ENCODE results near the gene PRPSAP1.
"Not testable (repeated sequence)": the region's sequence is repeated elsewhere in the genome, so short reads cannot be mapped to it uniquely, and the experiment has no call there.

Gene PRPSAP1

GRCh38 chr17:76366247-76366646 lies 12.5 kb upstream of the PRPSAP1 start:
- H3K4me2 ChIP-seq, result no peak overlapping the region
- H4K20me1 ChIP-seq, result no peaks in the 10 kb centered on the region
- no peak overlapping the region for H3K4me3 ChIP-seq
- H3K4me1 ChIP-seq, result peaks cover 0 to 31% (median 27%) of the 10 kb centered on the region in 10 experiments; a peak in 18 of 20 replicates
- H3K9ac ChIP-seq, result no peak overlapping the region
- H3K36me3 ChIP-seq, result no peaks in the 10 kb centered on the region
- no peaks in the 10 kb centered on the region for H3K27me3 ChIP-seq
- TF ChIP-seq Cebpa-rat (IDR thresholded peaks at IDR 0.05), result no peak
- H3K9me3 ChIP-seq (replicated peaks in 1 of 11), result no peaks in the 10 kb centered on the region
- no peak overlapping the region for H3K27ac ChIP-seq

- no peak for TF ChIP-seq Cebpa-rat (IDR thresholded peaks at IDR 0.05)
- H4K20me1 ChIP-seq, result no peaks in the 10 kb centered on the region
- no peak overlapping the region for H3K9ac ChIP-seq
- H3K27me3 ChIP-seq, result no peaks in the 10 kb centered on the region
- no peaks in the 10 kb centered on the region for H3K36me3 ChIP-seq
- no peak overlapping the region for H3K27ac ChIP-seq
- no peaks in the 10 kb centered on the region for H3K9me3 ChIP-seq (replicated peaks in 1 of 11)
- H3K4me3 ChIP-seq, result no peak overlapping the region
- H3K4me1 ChIP-seq, result peaks cover 0 to 25% (median 23%) of the 10 kb centered on the region in 10 experiments; a peak in 18 of 20 replicates
- no peak overlapping the region for H3K4me2 ChIP-seq
Observed at GRCh38 chr17:76365256-76365903, 11.7 kb upstream of the PRPSAP1 start.

GRCh38 chr17:76363107-76363842 lies 9.6 kb upstream of the PRPSAP1 start:
- H3K9me3 ChIP-seq (replicated peaks in 1 of 11), result no peaks in the 10 kb centered on the region
- no peak overlapping the region for H3K27ac ChIP-seq
- H3K9ac ChIP-seq, result no peak overlapping the region

GRCh38 chr17:76360461-76360860 lies 6.7 kb upstream of the PRPSAP1 start:
- Histone ChIP-seq H3K9ac (no peak overlapping the region), H3K4me3 (no peak overlapping the region), H3K4me1 (peaks cover 0 to 6% (median 0%) of the 10 kb centered on the region in 10 experiments; a peak in 1 of 20 replicates), H3K4me2 (no peak overlapping the region), H3K27me3 (no peaks in the 10 kb centered on the region), H3K27ac (no peak overlapping the region), H3K9me3 (replicated peaks in 1 of 11) (no peaks in the 10 kb centered on the region), H4K20me1 (no peaks in the 10 kb centered on the region), H3K36me3 (no peaks in the 10 kb centered on the region)
- TF ChIP-seq Cebpa-rat (IDR thresholded peaks at IDR 0.05), result no peak

More at GRCh38 chr17:76363107-76363842, 9.6 kb upstream of the PRPSAP1 start:
- Histone ChIP-seq H4K20me1 (no peaks in the 10 kb centered on the region), H3K4me3 (no peak overlapping the region), H3K4me1 (peaks cover 0 to 6% (median 2%) of the 10 kb centered on the region in 10 experiments; a peak in 17 of 20 replicates), H3K4me2 (peak overlapping the region in 1 of 11 experiments; percentile 6; a peak in 1 of 22 replicates), H3K27me3 (no peaks in the 10 kb centered on the region), H3K36me3 (no peaks in the 10 kb centered on the region)
- TF ChIP-seq Cebpa-rat (IDR thresholded peaks at IDR 0.05), result no peak

GRCh38 chr17:76359776-76360175 lies 6.1 kb upstream of the PRPSAP1 start:
- H3K9ac ChIP-seq; H3K4me3 ChIP-seq; H3K36me3 ChIP-seq; H4K20me1 ChIP-seq; H3K4me2 ChIP-seq; H3K9me3 ChIP-seq (replicated peaks in 1 of 11); H3K27ac ChIP-seq; H3K27me3 ChIP-seq: not testable (repeated sequence)
- H3K4me1 ChIP-seq, result peaks cover 3 to 12% (median 5%) of the 10 kb centered on the region in 10 experiments

- no peak overlapping the region for H3K9ac ChIP-seq
- H3K4me1 ChIP-seq, result peaks cover 7 to 16% (median 9%) of the 10 kb centered on the region in 10 experiments
- H3K36me3 ChIP-seq, result no peaks in the 10 kb centered on the region
- no peak for TF ChIP-seq Cebpa-rat (IDR thresholded peaks at IDR 0.05)
- H3K4me2 ChIP-seq, result no peak overlapping the region
- no peaks in the 10 kb centered on the region for H3K27me3 ChIP-seq
- H3K9me3 ChIP-seq (replicated peaks in 1 of 11), result no peaks in the 10 kb centered on the region
- H3K4me3 ChIP-seq, result no peak overlapping the region
- H4K20me1 ChIP-seq, result no peaks in the 10 kb centered on the region
- no peak overlapping the region for H3K27ac ChIP-seq
Observed at GRCh38 chr17:76359375-76359774, 5.7 kb upstream of the PRPSAP1 start.

- H4K20me1 ChIP-seq, result peaks cover 0 to 5% (median 0%) of the 10 kb centered on the region in 11 experiments; a peak in 3 of 22 replicates
- peaks cover 10 to 16% (median 14%) of the 10 kb centered on the region in 10 experiments for H3K4me1 ChIP-seq
- H3K27ac ChIP-seq, result no peak overlapping the region
- H3K4me2 ChIP-seq, result no peak overlapping the region
- no peak overlapping the region for H3K9ac ChIP-seq
- no peak for TF ChIP-seq Cebpa-rat (IDR thresholded peaks at IDR 0.05)
- H3K9me3 ChIP-seq (replicated peaks in 1 of 11), result no peaks in the 10 kb centered on the region
- H3K27me3 ChIP-seq, result no peaks in the 10 kb centered on the region
- no peaks in the 10 kb centered on the region for H3K36me3 ChIP-seq
- no peak overlapping the region for H3K4me3 ChIP-seq
Observed at GRCh38 chr17:76357597-76358158, 4.0 kb upstream of the PRPSAP1 start.

- Histone ChIP-seq H3K27me3 (no peaks in the 10 kb centered on the region), H4K20me1 (peaks cover 0 to 8% (median 0%) of the 10 kb centered on the region in 11 experiments; a peak in 4 of 22 replicates), H3K27ac (no peak overlapping the region), H3K4me3 (no peak overlapping the region), H3K4me1 (peaks cover 16 to 22% (median 20%) of the 10 kb centered on the region in 10 experiments), H3K4me2 (no peak overlapping the region), H3K9me3 (replicated peaks in 1 of 11) (no peaks in the 10 kb centered on the region), H3K36me3 (no peaks in the 10 kb centered on the region), H3K9ac (no peak overlapping the region)
- TF ChIP-seq Cebpa-rat (IDR thresholded peaks at IDR 0.05), result no peak
Observed at GRCh38 chr17:76356803-76357456, 3.2 kb upstream of the PRPSAP1 start.
